ENCODE measurements around the gene ERC2.

Gene ERC2

GRCh38 chr3:55630280-55630920 is 837.9 kb downstream of the ERC2 start:
- H3K36me3 ChIP-seq (ENCODE audit: control insufficient read depth in 2 of 2, insufficient read depth in 1 of 2, low read length in 2 of 2) = no peaks in the 10 kb centered on the region
- H3K4me3 ChIP-seq (ENCODE audit: low read depth, low read length) = no peak overlapping the region
- H3K9me3 ChIP-seq (ENCODE audit: control insufficient read depth, insufficient read depth, low read depth, low read length) = no peaks in the 10 kb centered on the region
- no peak for TF ChIP-seq BCL11B (tag by site-specific recombination; IDR thresholded peaks at IDR 0.05; ENCODE audit: low read depth)
- no peak for TF ChIP-seq ZNF280D (tag by site-specific recombination; IDR thresholded peaks at IDR 0.05)
- no peak for TF ChIP-seq ZNF202 (tag by site-specific recombination; IDR thresholded peaks at IDR 0.05; ENCODE audit: borderline replicate concordance)
- TF ChIP-seq ZNF155 (tag by site-specific recombination; IDR thresholded peaks at IDR 0.05) = no peak
- TF ChIP-seq ZNF266 (tag by site-specific recombination; IDR thresholded peaks at IDR 0.05; ENCODE audit: low read depth) = no peak
- no peak for TF ChIP-seq ZNF26 (tag by site-specific recombination; IDR thresholded peaks at IDR 0.05)
- TF ChIP-seq ZNF837 (tag by site-specific recombination; IDR thresholded peaks at IDR 0.05) = no peak
- no peak for TF ChIP-seq PRDM4 (tag by site-specific recombination; IDR thresholded peaks at IDR 0.05)
- TF ChIP-seq KLF10 (tag by site-specific recombination; IDR thresholded peaks at IDR 0.05) = no peak
- no peak for TF ChIP-seq PBX3 (CRISPR knock-in tag; IDR thresholded peaks at IDR 0.05)
- no peak for TF ChIP-seq ZNF513 (tag by site-specific recombination; IDR thresholded peaks at IDR 0.05)
- TF ChIP-seq ZNF157 (tag by site-specific recombination; IDR thresholded peaks at IDR 0.05) = no peak
- no peak for TF ChIP-seq TRIM28 (IDR thresholded peaks at IDR 0.05; ENCODE audit: borderline replicate concordance, low read length)
- no peak for TF ChIP-seq ZNF362 (tag by site-specific recombination; IDR thresholded peaks at IDR 0.05)
- no peak for TF ChIP-seq ZNF335 (tag by site-specific recombination; conservative IDR thresholded peaks at IDR 0.05)
- no peak for TF ChIP-seq ZNF302 (tag by site-specific recombination; IDR thresholded peaks at IDR 0.05; ENCODE audit: low read depth)
- TF ChIP-seq ZNF169 (tag by site-specific recombination; IDR thresholded peaks at IDR 0.05) = no peak
- no peak for TF ChIP-seq ZSCAN5A (tag by site-specific recombination; IDR thresholded peaks at IDR 0.05)
- no peak for TF ChIP-seq MYNN (tag by site-specific recombination; IDR thresholded peaks at IDR 0.05; ENCODE audit: borderline replicate concordance)
- TF ChIP-seq ZNF624 (tag by site-specific recombination; IDR thresholded peaks at IDR 0.05) = no peak
- H3K27ac ChIP-seq (ENCODE audit: extremely low read depth, low read depth, low read length) = no peak overlapping the region
- CTCF ChIA-PET = interaction anchor here (0.7 kb wide), 1 partner anchor 26 kb away, joined by 3 read pairs; no protein-coding TSS in a partner anchor
- POLR2A ChIA-PET = no interaction called here
- H3K4me1 ChIP-seq (ENCODE audit: control insufficient read depth, insufficient read depth, low read length) = peaks cover 4% of the 10 kb centered on the region

Data from HEK293 (cell line).